HG03342 (cell line): ENCODE data around the gene ZNF808.
"Not testable (repeated sequence)": the region's sequence is repeated elsewhere in the genome, so short reads cannot be mapped to it uniquely, and the experiment has no call there.

ENCODE experiments used
- ATAC-seq: cut with Tn5 transposase; IDR thresholded peaks from one replicate; pipeline ENCODE4 v1.9.1; 2021; ENCODE audit warnings: mild to moderate bottlenecking, moderate library complexity; ENCODE audit not compliant: unreplicated experiment

The ZNF808 gene

DNA sequence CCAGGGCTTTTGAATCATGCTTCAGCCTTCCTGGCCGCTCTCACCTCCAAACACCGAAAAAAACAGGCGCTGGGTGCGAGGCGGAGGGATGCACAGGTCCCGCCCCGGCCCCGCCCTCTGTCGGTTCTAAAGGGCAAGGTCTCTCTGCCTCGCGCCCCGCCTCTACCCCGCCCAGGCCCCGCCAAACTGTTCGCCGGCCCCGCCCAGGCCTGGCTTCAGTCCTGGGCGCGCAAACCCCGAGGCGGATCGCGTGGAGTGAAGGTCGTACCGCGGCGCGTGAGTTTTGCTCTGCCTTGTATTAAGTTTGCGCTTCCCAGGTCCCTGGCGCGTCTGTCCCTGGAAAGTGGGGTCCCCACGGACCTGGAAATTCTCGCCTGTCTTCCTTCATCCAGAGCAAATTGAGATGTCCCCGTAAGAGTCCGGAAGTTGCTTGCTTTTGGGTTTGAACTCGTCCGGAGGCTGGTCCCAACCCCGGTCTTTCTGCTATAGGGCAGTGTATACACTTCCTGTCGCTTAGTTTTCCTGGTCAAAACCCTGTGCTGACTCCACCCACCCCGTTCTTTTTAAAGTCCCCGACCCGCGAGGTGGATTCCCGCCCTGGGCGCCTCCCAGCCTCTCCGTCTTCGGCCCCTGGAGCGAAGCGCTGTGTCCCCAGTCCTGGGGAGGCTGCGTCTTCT lies 8.4 kb downstream of the ZNF808 start:
- peak; percentile 78 for ATAC-seq

DNA sequence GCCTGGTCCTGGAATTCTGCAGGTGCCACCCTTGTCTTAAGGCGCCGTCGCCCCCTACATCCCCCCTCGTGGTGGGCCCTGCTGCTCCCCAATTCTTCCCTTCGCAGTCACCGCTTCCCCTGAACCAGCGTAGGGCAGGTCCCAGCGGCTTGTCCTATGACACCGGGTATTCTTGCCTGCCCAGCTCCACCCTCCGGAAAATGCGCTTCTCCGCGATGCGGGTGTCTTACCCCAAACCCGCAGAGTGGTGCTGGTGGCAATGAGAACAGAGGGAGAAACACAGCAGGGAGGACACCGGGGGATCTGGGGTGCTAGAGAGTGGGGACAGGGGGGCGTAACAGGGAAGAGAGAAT lies 9.0 kb downstream of the ZNF808 start:
- peak; percentile 14 for ATAC-seq

GRCh38 chr19:52538815-52539214 lies 11.3 kb downstream of the ZNF808 start:
- ATAC-seq: not testable (repeated sequence)

DNA sequence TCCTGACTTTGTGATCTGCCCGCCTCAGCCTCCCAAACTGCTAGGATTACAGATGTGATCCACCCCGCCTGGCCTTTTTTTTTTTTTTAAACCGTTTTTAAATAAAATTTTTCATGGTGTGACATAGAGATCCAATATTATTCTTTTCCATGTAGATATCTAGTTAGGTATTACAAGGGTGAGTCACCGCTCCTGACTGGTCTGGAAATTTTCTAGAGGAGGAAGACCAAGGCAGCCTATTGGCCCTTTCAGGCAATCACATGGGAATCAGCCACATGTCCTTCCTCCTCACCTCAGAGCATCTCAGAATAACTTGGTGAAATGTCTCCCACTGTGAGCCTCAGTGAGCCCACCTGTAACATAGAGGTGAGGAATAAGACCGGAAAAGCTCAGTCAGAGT lies 13.7 kb downstream of the ZNF808 start:
- not testable (repeated sequence) for ATAC-seq

- ATAC-seq: no peak
Measured at GRCh38 chr19:52541608-52542007, 14.1 kb downstream of the ZNF808 start.

DNA sequence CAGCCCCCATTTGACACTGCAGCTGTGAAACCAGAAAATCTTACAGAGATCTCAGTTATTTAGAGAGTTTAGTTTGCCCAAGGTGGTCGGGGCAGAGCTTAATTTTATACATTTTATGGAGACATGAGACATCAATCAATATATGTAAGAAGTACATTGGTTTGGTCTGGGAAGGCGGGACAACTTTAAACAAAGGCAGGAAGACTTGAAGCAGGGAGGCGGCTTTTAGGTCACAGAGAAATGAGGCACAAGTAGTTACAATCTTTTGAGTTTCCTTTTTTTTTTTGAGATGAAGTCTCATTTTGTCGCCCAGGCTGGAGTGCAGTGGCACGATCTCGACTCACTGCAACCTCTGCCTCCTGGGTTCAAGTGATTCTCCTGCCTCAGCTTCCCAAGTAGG lies 15.1 kb downstream of the ZNF808 start:
- ATAC-seq: not testable (repeated sequence)

DNA sequence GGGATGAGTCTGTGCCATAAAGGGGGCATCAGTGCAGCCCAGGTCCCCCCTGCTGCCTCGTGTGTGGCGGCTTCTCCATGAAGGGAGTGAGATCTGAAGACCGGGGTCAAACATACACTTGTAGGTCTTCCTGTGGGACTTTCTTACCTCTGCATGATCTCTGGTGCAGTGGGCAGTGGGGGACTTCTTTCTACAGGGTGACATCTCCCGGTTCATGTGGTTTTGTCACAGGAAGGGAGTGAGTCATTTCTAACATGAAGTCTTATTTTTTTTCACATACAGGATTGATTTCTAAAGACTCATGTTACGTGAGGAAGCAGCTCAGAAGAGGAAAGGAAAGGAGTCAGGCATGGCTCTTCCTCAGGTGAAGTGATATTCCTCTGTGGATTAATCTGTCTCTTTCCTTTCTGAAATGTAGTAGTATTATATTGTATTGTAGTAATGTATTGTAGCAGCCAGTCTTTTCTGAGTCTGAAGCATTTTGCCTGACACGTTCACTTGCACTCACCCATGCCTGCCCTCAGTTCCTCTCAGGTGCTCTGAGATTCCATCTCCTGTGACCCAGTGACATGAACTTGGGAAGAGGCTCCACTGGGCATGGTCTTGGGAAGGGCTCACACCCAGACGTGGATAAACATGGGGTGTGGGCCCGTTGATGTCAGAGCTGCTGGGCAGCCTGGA lies 15.7 kb downstream of the ZNF808 start:
- no peak for ATAC-seq

DNA sequence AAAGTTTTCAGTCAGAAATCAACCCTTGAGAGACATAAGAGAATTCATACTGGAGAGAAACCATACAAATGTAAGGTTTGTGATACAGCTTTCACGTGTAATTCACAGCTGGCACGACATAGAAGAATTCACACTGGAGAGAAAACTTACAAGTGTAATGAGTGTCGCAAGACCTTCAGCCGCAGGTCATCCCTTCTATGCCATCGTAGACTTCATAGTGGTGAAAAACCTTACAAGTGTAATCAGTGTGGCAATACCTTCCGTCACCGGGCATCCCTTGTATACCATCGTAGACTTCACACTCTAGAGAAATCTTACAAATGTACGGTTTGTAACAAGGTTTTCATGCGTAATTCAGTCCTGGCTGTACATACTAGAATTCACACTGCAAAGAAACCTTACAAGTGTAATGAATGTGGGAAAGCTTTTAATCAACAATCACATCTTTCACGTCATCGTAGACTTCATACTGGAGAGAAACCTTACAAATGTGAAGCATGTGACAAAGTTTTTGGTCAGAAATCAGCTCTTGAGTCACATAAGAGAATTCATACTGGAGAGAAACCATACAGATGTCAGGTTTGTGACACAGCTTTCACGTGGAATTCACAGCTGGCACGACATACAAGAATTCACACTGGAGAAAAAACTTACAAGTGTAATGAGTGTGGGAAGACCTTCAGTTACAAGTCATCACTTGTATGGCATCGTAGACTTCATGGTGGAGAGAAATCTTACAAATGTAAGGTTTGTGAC lies 26.9 kb downstream of the ZNF808 start:
- no peak for ATAC-seq

GRCh38 chr19:52557231-52557995 lies 29.9 kb downstream of the ZNF808 start:
- no peak for ATAC-seq

DNA sequence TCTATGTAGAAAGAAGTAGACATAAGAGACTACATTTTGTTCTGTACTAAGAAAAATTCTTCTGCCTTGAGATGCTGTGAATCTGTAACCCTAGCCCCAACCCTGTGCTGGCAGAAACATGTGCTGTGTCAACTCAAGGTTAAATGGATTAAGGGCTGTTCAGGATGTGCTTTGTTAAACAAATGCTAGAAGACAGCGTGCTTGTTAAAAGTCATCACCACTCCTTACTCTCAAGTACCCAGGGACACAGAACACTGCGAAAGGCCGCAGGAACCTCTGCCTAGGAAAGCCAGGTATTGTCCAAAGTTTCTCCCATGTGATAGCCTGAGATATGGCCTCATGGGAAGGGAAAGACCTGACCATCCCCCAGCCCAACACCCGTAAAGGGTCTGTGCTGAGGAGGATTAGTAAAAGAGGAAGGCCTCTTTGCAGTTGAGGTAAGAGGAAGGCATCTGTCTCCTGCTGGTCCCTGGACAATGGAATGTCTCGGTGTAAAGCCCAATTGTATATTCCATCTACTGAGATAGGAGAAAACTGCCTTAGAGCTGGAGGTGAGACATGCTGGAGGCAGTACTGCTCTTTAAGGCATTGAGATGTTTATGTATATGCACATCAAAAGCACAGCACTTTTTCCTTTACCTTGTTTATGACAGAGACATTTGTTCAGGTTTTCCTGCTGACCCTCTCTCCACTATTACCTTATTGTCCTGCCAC lies 31.4 kb downstream of the ZNF808 start:
- not testable (repeated sequence) for ATAC-seq

DNA sequence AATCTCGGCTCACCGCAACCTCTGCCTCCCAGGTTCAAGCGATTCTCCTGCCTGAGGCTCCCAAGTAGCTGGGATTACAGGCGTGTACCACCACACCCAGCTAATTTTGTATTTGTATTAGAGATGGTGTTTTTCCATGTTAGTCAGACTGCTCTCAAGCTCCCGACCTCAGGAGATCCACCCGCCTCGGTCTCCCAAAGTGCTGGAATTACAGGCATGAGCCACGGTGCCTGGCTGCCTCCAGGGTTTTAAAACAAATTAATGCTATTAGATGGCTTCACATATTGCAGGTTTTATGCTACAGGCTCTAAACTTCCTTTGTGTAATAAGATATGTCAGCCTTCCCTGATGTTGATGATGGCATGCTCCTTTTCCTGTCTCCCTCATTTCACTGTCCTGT lies 34.1 kb downstream of the ZNF808 start:
- ATAC-seq: not testable (repeated sequence)

GRCh38 chr19:52566121-52566520 lies 38.7 kb downstream of the ZNF808 start:
- ATAC-seq: no peak

DNA sequence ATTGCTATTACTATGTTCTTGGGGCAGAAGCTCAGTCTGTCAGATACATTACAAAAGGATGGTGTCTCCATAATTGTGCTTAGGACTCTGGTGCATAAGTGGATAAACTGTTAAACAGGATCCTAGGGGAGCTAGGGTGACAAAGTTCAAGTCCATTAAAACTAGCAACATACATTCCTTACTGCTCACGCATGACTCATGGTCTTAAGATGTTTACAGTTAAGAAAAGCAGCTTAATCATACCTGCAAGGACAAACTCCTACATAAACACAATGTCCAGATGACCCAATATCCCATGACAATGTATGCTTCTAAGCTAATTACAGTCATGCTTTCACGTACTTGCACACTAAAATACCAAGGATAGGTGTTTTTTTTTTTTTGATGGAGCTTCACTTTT lies 39.1 kb downstream of the ZNF808 start:
- ATAC-seq: no peak

- no peak for ATAC-seq
Measured at GRCh38 chr19:52567921-52568320, 40.5 kb downstream of the ZNF808 start.

- not testable (repeated sequence) for ATAC-seq
Measured at GRCh38 chr19:52569638-52569999, 42.2 kb downstream of the ZNF808 start.

- peak; percentile 97 for ATAC-seq
Measured at GRCh38 chr19:52570000-52570861, 42.8 kb downstream of the ZNF808 start, which contains the start of gene ZNF701. Gene ZNF701, plus strand, starts transcription at chr19:52570287. Its CDS starts 3,861 bp downstream, at chr19:52574148.

GRCh38 chr19:52584736-52585440 lies 57.4 kb downstream of the ZNF808 start:
- ATAC-seq: no peak

GRCh38 chr19:52585604-52586003 lies 58.1 kb downstream of the ZNF808 start:
- ATAC-seq: no peak

DNA sequence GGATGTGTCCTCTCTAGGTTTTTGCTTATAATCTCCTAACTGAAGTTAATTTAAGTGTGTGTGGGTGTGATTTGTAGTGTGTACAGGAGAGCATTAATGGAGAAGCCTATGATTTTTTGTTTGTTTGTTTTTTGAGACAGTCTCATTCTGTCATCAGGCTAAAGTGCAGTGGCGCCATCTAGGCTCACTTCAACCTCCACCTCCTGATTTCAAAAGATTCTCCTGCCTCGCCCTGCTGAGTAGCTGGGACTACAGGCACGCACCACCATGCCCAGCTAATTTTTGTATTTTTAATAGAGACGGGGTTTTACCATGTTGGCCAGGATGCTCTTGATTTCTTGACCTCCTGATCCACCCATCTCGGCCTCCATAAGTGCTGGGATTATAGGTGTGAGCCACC lies 63.3 kb downstream of the ZNF808 start:
- no peak for ATAC-seq
